VCaP (cell line): Measurements from ENCODE around the gene CNDP2.

ENCODE experiments used
- H3K27ac ChIP-seq: fragments of 450-650 bp; 2 replicates; pipeline ENCODE4 v1.5.1; 2017
- TF ChIP-seq, protein P1 (sequence below): fragments of 450-650 bp; conservative IDR thresholded peaks from 2 replicates; pipeline ENCODE4 v1.5.1; 2017; ENCODE audit warnings: mild to moderate bottlenecking, moderate library complexity

Gene CNDP2

GRCh38 chr18:74514860-74515495 is 18.8 kb downstream of the CNDP2 start:
- H3K27ac ChIP-seq = no peak overlapping the region
- TF ChIP-seq, protein P1, sequence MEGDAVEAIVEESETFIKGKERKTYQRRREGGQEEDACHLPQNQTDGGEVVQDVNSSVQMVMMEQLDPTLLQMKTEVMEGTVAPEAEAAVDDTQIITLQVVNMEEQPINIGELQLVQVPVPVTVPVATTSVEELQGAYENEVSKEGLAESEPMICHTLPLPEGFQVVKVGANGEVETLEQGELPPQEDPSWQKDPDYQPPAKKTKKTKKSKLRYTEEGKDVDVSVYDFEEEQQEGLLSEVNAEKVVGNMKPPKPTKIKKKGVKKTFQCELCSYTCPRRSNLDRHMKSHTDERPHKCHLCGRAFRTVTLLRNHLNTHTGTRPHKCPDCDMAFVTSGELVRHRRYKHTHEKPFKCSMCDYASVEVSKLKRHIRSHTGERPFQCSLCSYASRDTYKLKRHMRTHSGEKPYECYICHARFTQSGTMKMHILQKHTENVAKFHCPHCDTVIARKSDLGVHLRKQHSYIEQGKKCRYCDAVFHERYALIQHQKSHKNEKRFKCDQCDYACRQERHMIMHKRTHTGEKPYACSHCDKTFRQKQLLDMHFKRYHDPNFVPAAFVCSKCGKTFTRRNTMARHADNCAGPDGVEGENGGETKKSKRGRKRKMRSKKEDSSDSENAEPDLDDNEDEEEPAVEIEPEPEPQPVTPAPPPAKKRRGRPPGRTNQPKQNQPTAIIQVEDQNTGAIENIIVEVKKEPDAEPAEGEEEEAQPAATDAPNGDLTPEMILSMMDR = no peak

DNA sequence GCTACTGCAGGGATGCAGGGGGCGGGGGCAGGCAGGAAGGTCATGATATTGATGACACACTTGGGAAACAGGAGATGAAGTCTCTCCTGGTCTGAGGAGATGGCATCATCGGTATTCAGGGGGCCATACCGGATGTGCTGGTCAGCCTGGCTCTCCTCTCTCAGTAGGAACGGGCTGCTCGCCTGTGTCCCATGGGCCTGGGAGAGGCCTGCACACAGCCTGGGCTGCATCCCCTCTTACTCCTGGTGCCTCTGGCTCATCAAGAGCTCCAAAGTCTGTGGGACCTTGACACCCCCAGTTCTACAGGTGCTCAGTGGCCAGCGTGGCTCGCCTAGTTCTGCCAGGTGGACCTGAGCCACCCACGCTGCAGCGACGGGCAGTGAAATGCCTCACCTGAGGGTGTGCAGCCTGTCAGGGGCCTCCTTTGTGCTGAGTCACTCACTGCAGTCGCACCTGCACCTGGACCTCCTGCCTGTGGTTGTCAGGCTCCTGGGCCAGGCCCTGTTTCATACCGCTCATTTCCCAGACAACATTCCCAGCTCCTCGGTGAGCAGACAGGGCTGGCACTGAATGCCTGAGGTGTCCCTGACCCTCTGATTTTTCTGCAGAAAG is 19.6 kb downstream of the CNDP2 start:
- TF ChIP-seq, protein P1 = no peak
- no peak overlapping the region for H3K27ac ChIP-seq

DNA sequence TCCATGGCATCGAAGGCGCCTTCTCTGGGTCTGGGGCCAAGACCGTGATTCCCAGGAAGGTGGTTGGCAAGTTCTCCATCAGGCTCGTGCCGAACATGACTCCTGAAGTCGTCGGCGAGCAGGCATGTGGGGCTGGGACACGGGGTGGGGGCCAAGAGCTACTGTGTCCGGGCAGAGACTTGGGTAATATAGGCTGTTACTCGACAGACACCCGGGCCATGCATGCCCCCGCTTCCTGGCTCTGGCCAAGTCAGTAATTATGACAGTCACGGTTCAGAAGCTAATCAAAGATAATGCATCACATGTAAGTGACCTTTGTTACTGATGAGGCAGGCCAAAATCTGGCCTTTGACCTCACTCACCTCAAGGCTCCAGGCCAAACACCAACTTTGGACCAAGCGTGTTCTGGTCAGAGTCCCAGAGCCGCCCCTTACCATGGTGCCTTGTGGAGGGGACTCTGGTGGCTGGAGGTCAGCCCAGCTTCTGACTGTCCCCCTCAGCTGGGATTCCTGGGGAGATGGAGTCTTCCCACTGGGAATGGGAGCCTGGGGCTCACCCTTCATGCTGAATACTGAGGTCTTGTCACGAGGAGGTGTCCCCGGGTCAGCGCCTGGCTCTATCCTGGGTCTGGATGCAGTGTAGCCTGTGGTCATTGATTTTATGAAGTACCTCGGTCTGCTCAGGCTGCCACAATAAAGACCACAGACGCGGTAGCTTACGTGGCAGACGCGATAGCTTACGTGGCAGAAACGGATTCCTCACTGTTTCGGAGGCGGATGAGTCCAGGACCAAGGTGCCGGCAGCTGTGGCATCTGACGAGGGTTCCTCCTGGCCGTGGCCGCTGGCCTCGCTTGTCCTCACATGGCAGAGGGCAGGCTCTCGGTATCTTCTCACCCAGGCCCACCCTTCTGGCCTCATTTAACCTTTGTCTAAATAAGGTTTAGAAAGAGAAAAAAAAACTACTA is 20.4 kb downstream of the CNDP2 start:
- H3K27ac ChIP-seq = no peak overlapping the region
- TF ChIP-seq, protein P1 = no peak

DNA sequence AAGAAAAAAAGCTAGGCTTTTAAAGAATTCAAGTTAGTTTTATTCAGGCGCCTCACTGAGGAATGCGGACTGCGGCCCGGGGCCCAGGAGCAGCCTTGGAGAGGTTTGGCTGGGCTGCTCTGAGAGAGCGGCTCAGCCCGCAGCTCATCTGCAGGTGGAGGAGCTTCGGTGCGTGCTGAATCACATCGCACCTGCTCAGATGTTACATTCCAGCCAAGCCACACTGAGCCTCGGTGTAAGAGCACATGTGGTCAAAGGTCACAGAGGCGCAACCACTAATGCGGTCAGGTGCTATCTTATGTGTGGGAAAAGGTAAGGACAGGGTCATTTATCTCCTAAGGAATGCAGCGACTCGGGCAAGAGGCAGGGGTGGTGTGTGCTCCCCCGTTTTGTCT is 21.1 kb downstream of the CNDP2 start:
- H3K27ac ChIP-seq = no peak overlapping the region
- TF ChIP-seq, protein P1 = no peak

- no peak overlapping the region for H3K27ac ChIP-seq
- TF ChIP-seq, protein P1 = no peak
Measured at GRCh38 chr18:74518456-74519295, 22.5 kb downstream of the CNDP2 start.

- no peak overlapping the region for H3K27ac ChIP-seq
- TF ChIP-seq, protein P1 = no peak
Measured at GRCh38 chr18:74519320-74520095, 23.3 kb downstream of the CNDP2 start.
